Stomach (tissue), 4 donors: ENCODE data around the gene SEC11C.

ENCODE experiments used
- EP300 ChIP-seq: sonication (generic); formaldehyde crosslinking; IDR thresholded peaks from one replicate; pipeline ENCODE4 v1.6.1; 2017; ENCODE audit warnings: antibody characterized with exemption
- POLR2A ChIP-seq, 4 donors: fragments of 450-650 bp; IDR thresholded peaks; one replicate each; pipeline ENCODE4 v1.6.1; 2016; ENCODE audit warnings: antibody characterized with exemption in 4 of 4, control low read depth in 2 of 4, mild to moderate bottlenecking in 1 of 4, moderate library complexity in 1 of 4
- POLR2AphosphoS5 ChIP-seq, 3 donors: sonication (generic); formaldehyde crosslinking; IDR thresholded peaks; one replicate each; pipeline ENCODE4 v1.6.1; 2016; ENCODE audit warnings: antibody characterized with exemption in 3 of 3
- TF ChIP-seq, protein P1 (sequence below), 7 experiments: fragments of 450-650 bp in 4 of 7; fragments of 200-600 bp in 3 of 7; sonication (generic) in 3 of 7; IDR thresholded peaks; one replicate each; pipeline ENCODE4 v1.5.1; 2016 to 2019; ENCODE audit warnings: antibody characterized with exemption in 7 of 7, control low read depth in 2 of 7, mild to moderate bottlenecking in 1 of 7

- TF ChIP-seq, protein P1, sequence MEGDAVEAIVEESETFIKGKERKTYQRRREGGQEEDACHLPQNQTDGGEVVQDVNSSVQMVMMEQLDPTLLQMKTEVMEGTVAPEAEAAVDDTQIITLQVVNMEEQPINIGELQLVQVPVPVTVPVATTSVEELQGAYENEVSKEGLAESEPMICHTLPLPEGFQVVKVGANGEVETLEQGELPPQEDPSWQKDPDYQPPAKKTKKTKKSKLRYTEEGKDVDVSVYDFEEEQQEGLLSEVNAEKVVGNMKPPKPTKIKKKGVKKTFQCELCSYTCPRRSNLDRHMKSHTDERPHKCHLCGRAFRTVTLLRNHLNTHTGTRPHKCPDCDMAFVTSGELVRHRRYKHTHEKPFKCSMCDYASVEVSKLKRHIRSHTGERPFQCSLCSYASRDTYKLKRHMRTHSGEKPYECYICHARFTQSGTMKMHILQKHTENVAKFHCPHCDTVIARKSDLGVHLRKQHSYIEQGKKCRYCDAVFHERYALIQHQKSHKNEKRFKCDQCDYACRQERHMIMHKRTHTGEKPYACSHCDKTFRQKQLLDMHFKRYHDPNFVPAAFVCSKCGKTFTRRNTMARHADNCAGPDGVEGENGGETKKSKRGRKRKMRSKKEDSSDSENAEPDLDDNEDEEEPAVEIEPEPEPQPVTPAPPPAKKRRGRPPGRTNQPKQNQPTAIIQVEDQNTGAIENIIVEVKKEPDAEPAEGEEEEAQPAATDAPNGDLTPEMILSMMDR (IDR thresholded peaks at IDR 0.05), result no peak
- TF ChIP-seq POLR2A (IDR thresholded peaks at IDR 0.05) (no peak), POLR2AphosphoS5 (IDR thresholded peaks at IDR 0.05) (no peak), EP300 (no peak)
These were observed 3.8 kb downstream of the SEC11C start for GRCh38 chr18:59143441-59143840.
